GM23338 (cell line): Measurements from ENCODE around the gene TRAF1. TPM values are rescaled to one million over a fixed set of nuclear protein-coding genes. Genes with fewer than 3 reads are reported as not detected.

Experiments
- ATAC-seq: fragments of 200-7000 bp; cut with Tn5 transposase; 3 replicates; pipeline ENCODE4 v1.9.1; 2020
- DNase-seq: peaks from one replicate; pipeline ENCODE4 v3.0.0-alpha.2; 2015; ENCODE audit warnings: low spot score
- H2AFZ ChIP-seq: fragments of 200-600 bp; sonication (generic); 2 replicates; pipeline ENCODE4 v1.8.0; 2016; ENCODE audit warnings: antibody characterized with exemption, mild to moderate bottlenecking, moderate library complexity
- H3F3A ChIP-seq: fragments of 200-600 bp; sonication (generic); replicated peaks from 2 replicates; pipeline ENCODE4 v1.8.0; 2017; ENCODE audit warnings: antibody characterized with exemption, mixed run types, low read depth
- H3K27ac ChIP-seq: fragments of 200-600 bp; sonication (generic); 2 replicates; pipeline ENCODE4 v1.6.1; 2016; ENCODE audit warnings: low read depth
- H3K27me3 ChIP-seq: fragments of 200-600 bp; sonication (generic); 2 replicates; pipeline ENCODE4 v1.8.0; 2016; ENCODE audit warnings: mild to moderate bottlenecking, mixed run types, moderate library complexity; ENCODE audit not compliant: insufficient read depth
- H3K36me3 ChIP-seq: fragments of 200-600 bp; sonication (generic); 2 replicates; pipeline ENCODE4 v1.8.0; 2016; ENCODE audit warnings: mild to moderate bottlenecking; ENCODE audit not compliant: insufficient read depth
- H3K4me1 ChIP-seq: fragments of 200-600 bp; sonication (generic); 2 replicates; pipeline ENCODE4 v1.8.0; 2016; ENCODE audit warnings: mild to moderate bottlenecking, moderate library complexity; ENCODE audit not compliant: insufficient read depth
- H3K4me2 ChIP-seq: fragments of 200-600 bp; sonication (generic); 2 replicates; pipeline ENCODE4 v1.7.1; 2017; ENCODE audit warnings: mixed run types
- H3K4me3 ChIP-seq: fragments of 200-600 bp; sonication (generic); 2 replicates; pipeline ENCODE4 v1.6.1; 2016; ENCODE audit warnings: mixed run types
- H3K79me2 ChIP-seq: fragments of 200-600 bp; sonication (generic); replicated peaks from 2 replicates; pipeline ENCODE4 v1.8.0; 2017; ENCODE audit warnings: mild to moderate bottlenecking; ENCODE audit not compliant: insufficient read depth
- H3K9me2 ChIP-seq: fragments of 200-600 bp; sonication (generic); 2 replicates; pipeline ENCODE4 v1.8.0; 2017; ENCODE audit not compliant: insufficient read depth
- H4K20me1 ChIP-seq: fragments of 200-600 bp; sonication (generic); replicated peaks from 2 replicates; pipeline ENCODE4 v1.8.0; 2017; ENCODE audit warnings: mild to moderate bottlenecking; ENCODE audit not compliant: insufficient read depth
- H3K27ac Mint-ChIP-seq: 2 replicates; pipeline ENCODE4 v1.8.0; 2020; ENCODE audit warnings: inconsistent platforms, mild to moderate bottlenecking, moderate library complexity, mixed read lengths
- H3K27me3 Mint-ChIP-seq: 3 replicates; pipeline ENCODE4 v1.8.0; 2022; ENCODE audit warnings: low read depth, mild to moderate bottlenecking, moderate library complexity, mixed read lengths, inconsistent platforms; ENCODE audit not compliant: insufficient read depth, poor library complexity
- H3K36me3 Mint-ChIP-seq: 3 replicates; pipeline ENCODE4 v1.8.0; 2021; ENCODE audit warnings: low read depth, mild to moderate bottlenecking, inconsistent platforms, moderate library complexity, mixed read lengths
- H3K4me1 Mint-ChIP-seq: 3 replicates; pipeline ENCODE4 v1.8.0; 2020; ENCODE audit warnings: mild to moderate bottlenecking, inconsistent platforms, mixed read lengths
- H3K4me3 Mint-ChIP-seq: 3 replicates; pipeline ENCODE4 v1.8.0; 2021; ENCODE audit warnings: moderate library complexity, mild to moderate bottlenecking, inconsistent platforms, mixed read lengths
- H3K9me3 Mint-ChIP-seq: 3 replicates; pipeline ENCODE4 v1.8.0; 2020; ENCODE audit warnings: moderate library complexity, mild to moderate bottlenecking, inconsistent platforms, mixed read lengths
- CTCF ChIP-seq, 2 experiments: fragments of 200-600 bp in 1 of 2; sonication (generic) in 1 of 2; conservative IDR thresholded peaks; 2 replicates each; pipeline versions ENCODE4 v1.5.1 to v1.6.1; 2016 to 2017; ENCODE audit warnings: antibody characterized with exemption in 2 of 2, low read depth in 2 of 2, mild to moderate bottlenecking in 2 of 2, moderate library complexity in 1 of 2
- EZH2 ChIP-seq: fragments of 200-600 bp; sonication (generic); IDR thresholded peaks from one replicate; pipeline ENCODE4 v1.8.0; 2017; ENCODE audit warnings: antibody characterized with exemption, mild to moderate bottlenecking, low read depth; ENCODE audit not compliant: unreplicated experiment
- EZH2phosphoT487 ChIP-seq: fragments of 200-600 bp; sonication (generic); IDR thresholded peaks from one replicate; pipeline ENCODE4 v1.8.1; 2018; ENCODE audit warnings: antibody characterized with exemption; ENCODE audit not compliant: unreplicated experiment
- JUNB ChIP-seq: IDR thresholded peaks from one replicate; pipeline ENCODE4 v1.6.1; 2016; ENCODE audit warnings: antibody characterized with exemption; ENCODE audit not compliant: unreplicated experiment
- NANOG ChIP-seq: IDR thresholded peaks from 2 replicates; pipeline ENCODE4 v1.6.1; 2016; ENCODE audit warnings: antibody characterized with exemption, borderline replicate concordance
- POLR2AphosphoS5 ChIP-seq: IDR thresholded peaks from 2 replicates; pipeline ENCODE4 v1.6.1; 2016; ENCODE audit warnings: antibody characterized with exemption, low read depth
- REST ChIP-seq: IDR thresholded peaks from one replicate; pipeline ENCODE4 v1.6.1; 2018; ENCODE audit warnings: antibody characterized with exemption; ENCODE audit not compliant: unreplicated experiment
- STAT1 ChIP-seq: IDR thresholded peaks from one replicate; pipeline ENCODE4 v1.6.1; 2016; ENCODE audit warnings: antibody characterized with exemption; ENCODE audit not compliant: unreplicated experiment
- ZNF331 ChIP-seq: fragments of 250-450 bp; sonication (Bioruptor Pico); IDR thresholded peaks from 2 replicates; pipeline ENCODE4 v1.5.0; 2020; ENCODE audit warnings: low read depth, mild to moderate bottlenecking, moderate library complexity
- ZNF462 ChIP-seq: fragments of 250-450 bp; sonication (Bioruptor Pico); IDR thresholded peaks from 2 replicates; pipeline ENCODE4 v1.5.0; 2020; ENCODE audit warnings: mild to moderate bottlenecking, moderate library complexity
- polyA plus RNA-seq: library from polyadenylated mRNA; unstranded; fragments of >200 nt; fragmentation: Nextera tagmentation; extraction: Ambion mirVana; gene quantifications from 2 replicates; pipeline ENCODE4 v1.2.1, GENCODE V29; 2016
- total RNA-seq: library from RNA; depleted of rRNA; stranded (reverse); fragments of >200 nt; shearing (Covaris generic); gene quantifications from 2 replicates; pipeline ENCODE4 v1.2.3, GENCODE V29; 2014

TRAF1 gene
- total and polyA plus RNA-seq, 2 experiments from 2014 or later: 0.39 to 1.4 TPM

- no peak for TF ChIP-seq CTCF (conservative IDR thresholded peaks at IDR 0.05; ENCODE audit: low read depth in 2 of 2)
- no peak for TF ChIP-seq POLR2AphosphoS5
- TF ChIP-seq EZH2: no peak
- no peak for TF ChIP-seq EZH2phosphoT487
- no peak for TF ChIP-seq REST
Observed at GRCh38 chr9:120914953-120915352, 11.6 kb downstream of the TRAF1 start (continued).

GRCh38 chr9:120914396-120914795, 12.2 kb downstream of the TRAF1 start:
- ATAC-seq (no peak), DNase-seq (no peak)
- H3F3A ChIP-seq: no peaks in the 10 kb centered on the region
- H3K27ac ChIP-seq: no peak overlapping the region
- Mint-ChIP-seq H3K9me3 (0 out of 3 replicates have a peak, but pooled peaks cover 4% of the 10 kb centered on the region), H3K36me3 (0 out of 3 replicates have a peak, but pooled peaks cover 4% of the 10 kb centered on the region), H3K27ac (no peak overlapping the region), H3K27me3 (peaks cover 10% of the 10 kb centered on the region), H3K4me1 (peaks cover 39% of the 10 kb centered on the region), H3K4me3 (no peak overlapping the region)
- H3K4me2 ChIP-seq: no peak overlapping the region
- H3K4me1 ChIP-seq: peaks cover 18% of the 10 kb centered on the region
- H3K36me3 ChIP-seq: no peaks in the 10 kb centered on the region
- H2AFZ ChIP-seq: no peak overlapping the region
- H4K20me1 ChIP-seq: no peaks in the 10 kb centered on the region
- no peaks in the 10 kb centered on the region for H3K27me3 ChIP-seq
- no peak overlapping the region for H3K4me3 ChIP-seq
- H3K9me2 ChIP-seq: no peaks in the 10 kb centered on the region
- H3K79me2 ChIP-seq: no peaks in the 10 kb centered on the region
- TF ChIP-seq REST (no peak), ZNF462 (no peak), ZNF331 (CRISPR knock-in tag) (no peak), NANOG (no peak), STAT1 (no peak), JUNB (no peak), EZH2 (no peak)
